SJSA1 (cell line): ENCODE data around the gene AFAP1. TPM values are rescaled to one million over a fixed set of nuclear protein-coding genes. Genes with fewer than 3 reads are reported as not detected.

ENCODE experiments used
- DNase-seq, 2 experiments: peaks; one replicate each; pipeline ENCODE4 v3.0.0-alpha.2; 2015 to 2020; ENCODE audit warnings: low spot score in 2 of 2, low read depth in 1 of 2
- H3K27ac ChIP-seq: fragments of 250-450 bp; sonication (Bioruptor Pico); 2 replicates; pipeline ENCODE4 v1.5.1; 2020; ENCODE audit warnings: mild to moderate bottlenecking, moderate library complexity
- H3K27me3 ChIP-seq: fragments of 250-450 bp; sonication (Bioruptor Pico); replicated peaks from 2 replicates; pipeline ENCODE4 v1.5.1; 2020; ENCODE audit warnings: mild to moderate bottlenecking, moderate library complexity
- H3K36me3 ChIP-seq: fragments of 250-450 bp; sonication (Bioruptor Pico); 2 replicates; pipeline ENCODE4 v1.5.1; 2020; ENCODE audit warnings: mild to moderate bottlenecking
- H3K4me1 ChIP-seq: fragments of 250-450 bp; sonication (Bioruptor Pico); replicated peaks from 2 replicates; pipeline ENCODE4 v1.6.1; 2021; ENCODE audit warnings: mild to moderate bottlenecking
- H3K4me3 ChIP-seq: fragments of 250-450 bp; sonication (Bioruptor Pico); 2 replicates; pipeline ENCODE4 v1.5.1; 2020; ENCODE audit warnings: mild to moderate bottlenecking
- H3K9me3 ChIP-seq: fragments of 250-450 bp; sonication (Bioruptor Pico); replicated peaks from 2 replicates; pipeline ENCODE4 v1.5.1; 2020; ENCODE audit warnings: mild to moderate bottlenecking
- total RNA-seq: library from RNA; depleted of rRNA; stranded (reverse); fragments of >200 nt; shearing (Covaris generic); gene quantifications from 2 replicates; pipeline ENCODE4 v1.2.3, GENCODE V29; 2014

Gene AFAP1
- total RNA-seq, 1 experiment from 2014 or later = 47.4 TPM

DNA sequence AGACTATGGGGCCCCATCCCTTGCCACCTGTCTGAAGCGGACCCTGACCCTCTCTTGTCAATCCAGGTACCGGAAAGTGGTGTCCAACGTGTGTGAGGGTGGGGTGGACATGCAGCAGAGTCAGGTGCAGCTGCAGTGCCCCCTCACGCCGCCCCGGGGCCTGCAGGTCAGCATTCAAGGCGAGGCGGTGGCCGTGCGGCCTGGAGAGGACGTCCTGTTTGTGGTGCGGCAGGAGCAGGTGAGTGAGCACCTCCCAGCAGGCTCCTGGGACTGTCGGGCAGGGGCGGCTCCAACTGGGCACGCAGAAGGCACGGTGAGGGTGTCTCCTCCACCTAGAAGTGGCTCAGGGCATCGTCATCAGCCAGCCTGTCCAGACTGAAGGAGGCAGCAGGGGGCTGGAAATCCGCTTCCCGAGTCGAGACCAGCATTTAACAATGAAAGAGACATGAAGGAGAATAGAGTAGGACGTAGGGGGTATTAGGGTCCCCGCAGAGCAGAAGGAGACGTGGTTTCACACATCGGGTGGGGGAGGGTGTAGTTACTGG, 221.6 kb downstream of the AFAP1 start:
- Histone ChIP-seq H3K9me3 (0 out of 2 replicates have a peak, but pooled peaks cover 4% of the 10 kb centered on the region), H3K4me3 (no peak overlapping the region), H3K27ac (no peak overlapping the region), H3K27me3 (peaks cover 21% of the 10 kb centered on the region), H3K36me3 (no peaks in the 10 kb centered on the region), H3K4me1 (peaks cover 4% of the 10 kb centered on the region; the same call in 1 of the 2 replicates)
- no peak for DNase-seq

DNA sequence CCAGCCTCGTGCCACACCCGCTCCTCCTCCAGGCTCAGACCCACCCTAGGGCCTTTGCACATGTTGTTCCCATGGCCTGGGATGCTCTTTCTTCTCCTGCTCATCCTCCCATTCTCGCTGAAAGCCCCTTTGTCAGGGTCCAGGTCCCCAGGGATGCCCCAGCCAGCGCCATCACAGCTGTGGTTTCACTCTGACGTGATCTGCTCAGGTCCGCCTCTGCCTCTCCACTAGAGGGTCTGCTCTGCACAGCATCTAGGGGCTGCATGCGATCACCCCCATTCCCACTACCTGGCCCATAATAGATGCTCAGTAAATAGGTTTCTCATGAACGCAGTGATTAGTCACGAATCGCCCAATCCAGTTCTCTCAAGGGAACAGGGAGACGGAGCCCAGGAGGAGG, 222.5 kb downstream of the AFAP1 start:
- H3K36me3 ChIP-seq = no peaks in the 10 kb centered on the region
- H3K27me3 ChIP-seq = peaks cover 21% of the 10 kb centered on the region
- H3K9me3 ChIP-seq = 0 out of 2 replicates have a peak, but pooled peaks cover 4% of the 10 kb centered on the region
- DNase-seq = no peak
- H3K27ac ChIP-seq = no peak overlapping the region
- no peak overlapping the region for H3K4me3 ChIP-seq
- H3K4me1 ChIP-seq = peaks cover 4% of the 10 kb centered on the region; the same call in 1 of the 2 replicates

- Histone ChIP-seq H3K27me3 (peaks cover 21% of the 10 kb centered on the region), H3K27ac (no peak overlapping the region), H3K4me3 (no peak overlapping the region), H3K36me3 (no peaks in the 10 kb centered on the region), H3K4me1 (peaks cover 4% of the 10 kb centered on the region; the same call in 1 of the 2 replicates), H3K9me3 (0 out of 2 replicates have a peak, but pooled peaks cover 4% of the 10 kb centered on the region)
- no peak for DNase-seq
These were observed 223.5 kb downstream of the AFAP1 start for GRCh38 chr4:7716010-7716721.

DNA sequence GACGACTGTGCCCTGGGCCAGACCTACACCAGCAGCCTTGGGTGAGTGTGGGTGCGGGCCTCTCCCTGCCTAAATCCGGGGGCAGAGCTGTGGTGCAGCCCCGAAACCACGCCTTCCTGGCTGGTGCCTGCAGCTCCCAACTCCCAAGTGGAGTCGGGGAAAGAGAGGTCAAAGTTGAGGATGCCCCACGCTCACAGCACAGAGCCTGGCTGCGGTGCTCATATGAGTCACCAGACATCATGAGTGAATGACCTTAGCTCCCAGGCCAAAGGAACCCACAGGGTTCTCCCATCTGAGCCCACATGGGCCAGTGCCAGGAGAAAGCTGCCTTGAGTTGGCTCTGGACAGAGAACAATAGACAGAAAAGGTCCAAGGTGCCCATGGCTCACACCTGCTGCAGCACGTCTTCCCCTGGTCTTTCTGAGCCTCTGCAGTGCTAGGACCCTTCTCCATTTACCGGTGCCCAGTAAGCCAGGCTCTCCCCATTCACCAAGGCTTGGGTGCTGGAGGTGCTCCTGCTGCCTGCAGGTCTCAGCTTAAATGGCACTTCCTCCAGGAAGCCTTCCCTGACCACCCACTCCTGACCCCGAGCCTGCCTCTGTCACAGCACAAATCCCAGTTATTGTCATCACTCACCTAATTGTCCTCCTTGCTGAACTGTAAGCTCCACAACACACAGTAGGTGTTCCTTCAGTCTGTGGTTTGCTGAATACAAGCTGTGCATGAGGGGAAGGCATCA, 224.2 kb downstream of the AFAP1 start:
- no peak for DNase-seq
- peaks cover 18% of the 10 kb centered on the region for H3K27me3 ChIP-seq
- H3K4me1 ChIP-seq = peaks cover 4% of the 10 kb centered on the region; the same call in 1 of the 2 replicates
- no peaks in the 10 kb centered on the region for H3K36me3 ChIP-seq
- no peak overlapping the region for H3K4me3 ChIP-seq
- 0 out of 2 replicates have a peak, but pooled peaks cover 4% of the 10 kb centered on the region for H3K9me3 ChIP-seq
- H3K27ac ChIP-seq = no peak overlapping the region

DNA sequence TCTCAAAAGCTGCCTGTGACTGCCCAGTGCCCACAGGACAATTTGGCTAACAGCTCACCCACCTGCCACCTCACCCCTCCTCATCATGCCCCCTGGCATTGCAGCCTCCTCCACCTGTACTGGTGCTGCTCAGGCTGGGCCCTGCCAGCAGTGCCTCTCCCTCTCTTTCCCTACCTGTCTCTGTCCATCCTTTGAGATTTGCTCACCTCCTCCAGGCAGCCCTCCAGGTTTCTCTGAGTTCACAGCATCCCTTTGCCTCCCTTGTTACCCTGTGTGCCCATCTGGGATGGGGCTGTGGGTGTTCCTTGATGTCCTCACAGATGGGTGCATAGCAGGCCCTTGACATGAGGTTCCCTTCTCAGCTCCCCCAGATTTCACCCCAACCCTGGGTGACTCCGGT, 224.9 kb downstream of the AFAP1 start:
- no peak for DNase-seq
- Histone ChIP-seq H3K27me3 (peaks cover 13% of the 10 kb centered on the region), H3K4me1 (peaks cover 4% of the 10 kb centered on the region; the same call in 1 of the 2 replicates), H3K36me3 (no peaks in the 10 kb centered on the region), H3K4me3 (no peak overlapping the region), H3K27ac (no peak overlapping the region), H3K9me3 (0 out of 2 replicates have a peak, but pooled peaks cover 4% of the 10 kb centered on the region)

DNA sequence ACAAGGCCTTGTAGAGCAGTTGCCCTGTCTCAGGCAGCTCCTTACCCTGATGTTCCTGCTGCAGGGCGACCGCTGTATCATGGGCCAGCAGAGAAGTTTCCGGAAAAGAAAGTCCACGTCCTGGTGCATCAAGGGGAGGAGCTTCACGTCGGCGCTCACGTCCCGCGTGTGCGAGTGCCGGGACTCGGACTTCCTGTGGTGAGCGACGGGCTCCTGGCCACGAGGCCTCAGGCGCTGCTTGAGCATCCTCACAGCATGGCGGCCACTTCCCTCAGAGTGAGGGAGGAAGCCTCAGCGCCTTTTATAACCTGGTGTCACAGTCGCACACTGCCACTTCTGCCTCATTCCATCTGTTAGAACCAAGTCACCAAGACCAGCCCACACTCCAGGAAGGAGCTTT, 225.5 kb downstream of the AFAP1 start:
- Histone ChIP-seq H3K27me3 (peaks cover 8% of the 10 kb centered on the region), H3K27ac (no peak overlapping the region), H3K9me3 (no peaks in the 10 kb centered on the region), H3K4me1 (no peaks in the 10 kb centered on the region), H3K4me3 (no peak overlapping the region), H3K36me3 (no peaks in the 10 kb centered on the region)
- no peak for DNase-seq

- Histone ChIP-seq H3K4me1 (no peaks in the 10 kb centered on the region), H3K27ac (no peak overlapping the region)
These were observed 225.9 kb downstream of the AFAP1 start for GRCh38 chr4:7713757-7714156.

GRCh38 chr4:7712021-7712671, 227.5 kb downstream of the AFAP1 start:
- Histone ChIP-seq H3K4me1 (no peaks in the 10 kb centered on the region), H3K9me3 (no peaks in the 10 kb centered on the region), H3K36me3 (no peaks in the 10 kb centered on the region), H3K4me3 (no peak overlapping the region), H3K27ac (no peak overlapping the region), H3K27me3 (peaks cover 7% of the 10 kb centered on the region)
- DNase-seq = no peak

More at GRCh38 chr4:7713757-7714156, 225.9 kb downstream of the AFAP1 start:
- no peak overlapping the region for H3K4me3 ChIP-seq
- H3K36me3 ChIP-seq = no peaks in the 10 kb centered on the region
- peaks cover 7% of the 10 kb centered on the region for H3K27me3 ChIP-seq
- DNase-seq = no peak
- H3K9me3 ChIP-seq = no peaks in the 10 kb centered on the region

DNA sequence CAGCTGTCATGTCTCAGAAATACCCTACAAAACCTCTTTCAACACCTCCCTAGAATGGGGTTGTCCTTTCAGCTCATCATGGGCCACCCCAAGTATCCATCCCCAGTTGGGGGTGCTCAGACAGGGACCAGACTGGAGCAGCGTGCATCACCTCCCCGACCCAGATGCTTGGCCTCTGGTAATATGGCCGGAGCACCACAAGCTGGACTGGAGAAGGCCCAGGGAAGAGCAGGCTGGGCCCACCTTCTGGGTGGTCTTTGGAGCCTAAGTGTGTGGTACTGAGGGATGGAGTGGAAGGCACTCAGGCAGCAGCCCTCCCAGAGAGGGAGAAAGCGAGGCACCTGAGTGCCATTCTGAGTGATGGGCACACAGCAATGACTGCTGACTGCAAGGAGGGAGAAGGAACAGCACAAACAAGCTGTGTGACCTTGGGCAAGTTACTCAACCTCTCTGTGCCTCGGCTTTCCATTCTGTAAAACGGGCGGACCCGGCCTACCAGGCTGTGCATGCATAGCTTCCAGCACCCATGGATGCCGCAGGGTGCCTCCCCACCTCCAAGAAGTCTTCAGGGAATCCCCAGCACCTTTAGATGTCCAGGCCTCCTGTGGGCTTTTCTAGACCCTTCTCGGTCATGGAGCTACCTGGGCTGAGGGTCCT, 228.2 kb downstream of the AFAP1 start:
- Histone ChIP-seq H3K4me1 (no peaks in the 10 kb centered on the region), H3K36me3 (no peaks in the 10 kb centered on the region)
- no peak for DNase-seq

DNA sequence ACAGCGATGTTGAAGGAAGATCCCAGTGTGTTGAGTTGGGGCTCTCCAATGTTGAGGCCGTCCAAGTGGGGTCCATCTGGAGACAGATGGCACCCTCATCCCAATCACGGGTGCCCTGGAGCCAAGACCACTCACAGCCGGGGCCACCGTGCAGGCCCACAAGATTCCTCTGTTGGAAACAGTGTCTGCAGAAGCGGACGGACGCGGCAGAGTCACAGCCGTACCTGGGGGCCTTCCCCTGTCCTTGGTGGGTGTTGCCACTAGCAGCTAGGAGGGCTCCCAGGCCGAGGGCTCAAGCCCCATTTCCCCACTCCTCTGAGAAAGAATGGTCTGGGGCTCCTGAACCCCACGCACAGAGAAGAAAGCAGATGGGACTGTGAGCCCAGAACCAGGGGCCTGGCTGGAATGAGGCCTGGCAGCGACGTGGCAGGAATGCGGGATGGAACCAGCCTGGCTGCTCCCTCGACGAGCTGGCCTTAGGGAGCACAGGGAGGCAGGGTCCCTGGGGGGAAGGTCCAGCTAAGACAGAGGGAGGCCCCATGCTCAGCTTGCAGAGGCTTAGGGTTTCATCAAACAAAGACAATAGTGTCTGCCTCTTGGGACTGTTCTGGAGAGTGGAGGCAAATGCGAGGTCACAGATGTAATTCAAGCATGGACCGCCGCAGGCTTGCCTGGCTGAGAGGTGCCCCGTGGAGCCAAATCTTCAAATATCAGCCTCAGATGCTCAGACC, 228.9 kb downstream of the AFAP1 start:
- Histone ChIP-seq H3K27ac (no peak overlapping the region), H3K4me3 (no peak overlapping the region), H3K9me3 (no peaks in the 10 kb centered on the region), H3K4me1 (no peaks in the 10 kb centered on the region), H3K36me3 (no peaks in the 10 kb centered on the region), H3K27me3 (peaks cover 7% of the 10 kb centered on the region)
- no peak for DNase-seq

More for the DNA sequence above, 228.2 kb downstream of the AFAP1 start:
- Histone ChIP-seq H3K9me3 (no peaks in the 10 kb centered on the region), H3K27ac (no peak overlapping the region), H3K27me3 (peaks cover 7% of the 10 kb centered on the region), H3K4me3 (no peak overlapping the region)

- H3K36me3 ChIP-seq = no peaks in the 10 kb centered on the region
- H3K4me1 ChIP-seq = no peaks in the 10 kb centered on the region
- H3K27me3 ChIP-seq = peaks cover 7% of the 10 kb centered on the region
These were observed 229.5 kb downstream of the AFAP1 start for GRCh38 chr4:7710126-7710525.

DNA sequence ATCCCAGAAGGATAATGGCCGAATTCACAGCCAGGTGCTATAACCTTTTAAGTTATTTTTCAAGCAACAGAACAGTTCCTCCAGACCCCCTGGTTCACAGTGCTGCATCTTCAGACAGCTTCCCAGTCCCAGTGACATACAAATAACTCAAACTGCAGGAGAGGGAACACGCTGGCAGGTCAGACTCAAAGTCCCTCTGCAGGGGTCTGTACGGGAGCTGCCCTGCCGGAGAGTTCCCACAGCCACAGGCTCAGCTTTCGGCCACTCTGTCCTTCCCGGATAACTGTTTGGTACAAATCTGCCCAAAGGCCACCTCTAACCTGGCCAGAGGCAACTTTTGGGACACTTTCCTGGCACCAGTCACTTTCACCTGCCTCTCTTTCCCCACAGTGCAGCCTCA, 230.2 kb downstream of the AFAP1 start:
- Histone ChIP-seq H3K27me3 (peaks cover 7% of the 10 kb centered on the region), H3K27ac (no peak overlapping the region), H3K4me1 (no peaks in the 10 kb centered on the region), H3K36me3 (no peaks in the 10 kb centered on the region), H3K9me3 (no peaks in the 10 kb centered on the region), H3K4me3 (no peak overlapping the region)
- no peak for DNase-seq

More at GRCh38 chr4:7710126-7710525, 229.5 kb downstream of the AFAP1 start:
- H3K4me3 ChIP-seq = no peak overlapping the region
- H3K27ac ChIP-seq = no peak overlapping the region
- no peak for DNase-seq
- no peaks in the 10 kb centered on the region for H3K9me3 ChIP-seq
